HEK293 (cell line): ENCODE data around the gene FRMD5.

Experiments
- CTCF ChIP-seq: fragments of 450-650 bp; formaldehyde crosslinking; IDR thresholded peaks from 2 replicates; pipeline ENCODE4 v1.5.1; 2016; ENCODE audit warnings: missing biosample characterization, missing genetic modification characterization
- ZBTB49 ChIP-seq: fragments of 450-650 bp; formaldehyde crosslinking; IDR thresholded peaks from 2 replicates; pipeline ENCODE4 v1.5.1; 2016; ENCODE audit warnings: missing biosample characterization, missing genetic modification characterization, low read depth
- ZNF449 ChIP-seq: fragments of 450-650 bp; formaldehyde crosslinking; IDR thresholded peaks from 2 replicates; pipeline ENCODE4 v1.5.1; 2017; ENCODE audit warnings: missing biosample characterization, mild to moderate bottlenecking, missing genetic modification characterization, moderate library complexity
- ZNF629 ChIP-seq: fragments of 450-650 bp; formaldehyde crosslinking; IDR thresholded peaks from 2 replicates; pipeline ENCODE4 v1.5.1; 2017; ENCODE audit warnings: missing biosample characterization, missing genetic modification characterization

GRCh38 chr15:43931119-43931518 is 264.0 kb downstream of the FRMD5 start:
- TF ChIP-seq ZBTB49 (tag by site-specific recombination) (no peak), CTCF (tag by site-specific recombination) (no peak), ZNF629 (no peak), ZNF449 (no peak)
